Progenitor cell of endocrine pancreas (in vitro differentiated cells): Measurements from ENCODE around the gene PLOD3. TPM values are rescaled to one million over a fixed set of nuclear protein-coding genes. Genes with fewer than 3 reads are reported as not detected.
"Not testable (repeated sequence)": the region's sequence is repeated elsewhere in the genome, so short reads cannot be mapped to it uniquely, and the experiment has no call there.

Experiments used
- DNase-seq: peaks from one replicate; pipeline ENCODE4 v3.0.0; 2021; ENCODE audit warnings: low spot score; ENCODE audit not compliant: unreplicated experiment
- H3K27ac Mint-ChIP-seq: 2 replicates; pipeline ENCODE4 v1.8.0; 2021; ENCODE audit warnings: mild to moderate bottlenecking, moderate library complexity, mixed read lengths
- H3K27me3 Mint-ChIP-seq: 2 replicates; pipeline ENCODE4 v1.8.0; 2021; ENCODE audit warnings: mixed read lengths
- H3K36me3 Mint-ChIP-seq: 2 replicates; pipeline ENCODE4 v1.8.0; 2022; ENCODE audit warnings: mixed read lengths; ENCODE audit not compliant: insufficient read depth
- H3K4me1 Mint-ChIP-seq: 2 replicates; pipeline ENCODE4 v1.8.0; 2021; ENCODE audit warnings: low read depth, mixed read lengths
- H3K4me3 Mint-ChIP-seq: 2 replicates; pipeline ENCODE4 v1.8.0; 2021; ENCODE audit warnings: low read depth, mild to moderate bottlenecking, moderate library complexity, mixed read lengths
- H3K9me3 Mint-ChIP-seq: 2 replicates; pipeline ENCODE4 v1.8.0; 2021; ENCODE audit warnings: low read depth, mixed read lengths
- total RNA-seq: library from RNA; stranded (reverse); gene quantifications from 2 replicates; pipeline ENCODE4 v1.2.1, GENCODE V29; 2021
- TF ChIP-seq, protein P1 (sequence below): fragments of 200-600 bp; sonication (generic); IDR thresholded peaks from one replicate; pipeline ENCODE4 v1.5.0; 2021; ENCODE audit warnings: antibody characterized with exemption, mild to moderate bottlenecking; ENCODE audit not compliant: unreplicated experiment

PLOD3 gene
- total RNA-seq, 1 donor from 2014 or later = 89.8 TPM

DNA sequence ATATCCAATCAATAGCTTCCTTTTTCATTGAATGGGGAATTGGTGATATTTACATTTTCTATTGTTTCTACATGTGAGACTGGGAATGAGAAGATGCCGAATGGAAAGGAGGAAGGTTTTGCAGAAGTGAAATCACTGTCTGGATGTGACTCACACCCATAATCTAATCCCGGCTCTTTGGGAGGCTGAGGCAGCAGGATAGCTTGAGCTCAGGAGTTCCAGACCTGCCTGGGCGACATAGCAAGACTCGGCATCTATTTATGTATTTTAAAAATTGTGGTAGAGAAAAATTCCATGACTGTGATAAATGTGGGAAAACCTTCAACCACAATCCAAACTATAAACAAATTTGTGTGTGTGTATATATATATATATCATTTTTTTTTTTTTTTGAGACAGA is 38.4 kb upstream of the PLOD3 start:
- TF ChIP-seq, protein P1, sequence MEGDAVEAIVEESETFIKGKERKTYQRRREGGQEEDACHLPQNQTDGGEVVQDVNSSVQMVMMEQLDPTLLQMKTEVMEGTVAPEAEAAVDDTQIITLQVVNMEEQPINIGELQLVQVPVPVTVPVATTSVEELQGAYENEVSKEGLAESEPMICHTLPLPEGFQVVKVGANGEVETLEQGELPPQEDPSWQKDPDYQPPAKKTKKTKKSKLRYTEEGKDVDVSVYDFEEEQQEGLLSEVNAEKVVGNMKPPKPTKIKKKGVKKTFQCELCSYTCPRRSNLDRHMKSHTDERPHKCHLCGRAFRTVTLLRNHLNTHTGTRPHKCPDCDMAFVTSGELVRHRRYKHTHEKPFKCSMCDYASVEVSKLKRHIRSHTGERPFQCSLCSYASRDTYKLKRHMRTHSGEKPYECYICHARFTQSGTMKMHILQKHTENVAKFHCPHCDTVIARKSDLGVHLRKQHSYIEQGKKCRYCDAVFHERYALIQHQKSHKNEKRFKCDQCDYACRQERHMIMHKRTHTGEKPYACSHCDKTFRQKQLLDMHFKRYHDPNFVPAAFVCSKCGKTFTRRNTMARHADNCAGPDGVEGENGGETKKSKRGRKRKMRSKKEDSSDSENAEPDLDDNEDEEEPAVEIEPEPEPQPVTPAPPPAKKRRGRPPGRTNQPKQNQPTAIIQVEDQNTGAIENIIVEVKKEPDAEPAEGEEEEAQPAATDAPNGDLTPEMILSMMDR = no peak
- Mint-ChIP-seq H3K36me3 (no peaks in the 10 kb centered on the region), H3K27ac (no peak overlapping the region), H3K4me1 (peaks cover 8% of the 10 kb centered on the region), H3K9me3 (no peaks in the 10 kb centered on the region), H3K27me3 (no peaks in the 10 kb centered on the region), H3K4me3 (no peak overlapping the region)
- DNase-seq = no peak

DNA sequence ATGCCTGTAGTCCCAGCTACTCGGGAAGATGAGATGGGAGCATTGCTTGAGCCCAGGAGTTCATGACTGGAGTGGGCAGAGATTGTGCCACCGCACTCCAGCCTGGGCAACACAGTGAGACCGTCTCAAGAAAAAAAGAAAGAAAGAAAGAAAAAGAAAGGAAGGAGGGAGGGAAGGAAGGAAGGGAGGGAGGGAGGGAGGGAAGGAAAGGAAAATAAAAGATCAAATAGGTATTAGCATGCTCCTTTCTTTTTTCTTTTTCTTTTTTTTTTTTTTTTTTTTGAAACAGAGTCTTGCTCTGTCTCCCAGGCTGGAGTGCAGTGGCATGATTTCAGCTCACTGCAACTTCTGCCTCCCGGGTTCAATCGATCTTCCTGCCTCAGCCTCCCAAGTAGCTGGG is 35.8 kb upstream of the PLOD3 start:
- H3K4me3 Mint-ChIP-seq = peak overlapping the region; percentile 92
- not testable (repeated sequence) for H3K36me3 Mint-ChIP-seq, H3K27me3 Mint-ChIP-seq, DNase-seq, H3K4me1 Mint-ChIP-seq, H3K9me3 Mint-ChIP-seq, H3K27ac Mint-ChIP-seq

DNA sequence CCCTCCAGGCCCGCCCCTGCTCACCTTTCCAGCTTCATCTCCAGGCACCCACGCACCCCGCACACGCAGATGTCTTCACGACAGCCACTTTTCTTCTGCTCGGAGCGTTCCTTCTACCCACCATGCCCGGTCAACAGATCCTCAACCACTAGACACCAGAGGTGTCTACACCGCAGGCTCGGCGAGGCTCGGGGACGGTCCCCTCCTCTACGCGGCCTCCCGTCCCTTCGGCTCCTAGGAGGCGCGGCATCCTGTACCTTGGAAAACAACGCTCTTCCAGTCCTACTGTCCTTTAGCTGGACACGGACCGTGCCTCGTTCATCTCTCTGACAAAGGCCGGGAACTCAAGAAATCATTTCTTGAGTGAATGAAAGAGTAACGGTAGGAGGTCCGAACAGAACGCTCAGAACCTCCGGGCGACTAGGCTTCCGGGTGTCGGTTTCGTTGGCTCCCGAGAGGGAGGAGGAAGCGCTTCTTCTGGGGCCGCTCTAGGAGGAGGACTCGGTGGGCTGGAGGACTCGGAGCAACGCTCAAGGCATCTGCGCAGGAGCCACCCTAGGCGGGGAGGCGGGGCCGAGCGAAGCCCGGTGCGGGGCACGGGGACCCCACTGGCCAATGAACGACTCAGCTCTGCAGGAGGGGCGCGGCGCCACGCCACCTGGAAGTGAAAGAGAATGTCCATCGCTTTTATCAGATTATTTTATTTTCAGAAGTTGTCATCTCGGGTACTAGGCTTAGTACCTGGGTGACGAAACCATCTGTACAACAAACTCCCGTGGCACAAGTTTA is 34.7 kb upstream of the PLOD3 start:
- Mint-ChIP-seq H3K27me3 (no peaks in the 10 kb centered on the region), H3K4me1 (peaks cover 8% of the 10 kb centered on the region), H3K36me3 (peaks cover 4% of the 10 kb centered on the region), H3K27ac (peak overlapping the region; percentile 97), H3K4me3 (peak overlapping the region; percentile 92), H3K9me3 (no peaks in the 10 kb centered on the region)
- DNase-seq = peak; percentile 94
- TF ChIP-seq, protein P1 = no peak

DNA sequence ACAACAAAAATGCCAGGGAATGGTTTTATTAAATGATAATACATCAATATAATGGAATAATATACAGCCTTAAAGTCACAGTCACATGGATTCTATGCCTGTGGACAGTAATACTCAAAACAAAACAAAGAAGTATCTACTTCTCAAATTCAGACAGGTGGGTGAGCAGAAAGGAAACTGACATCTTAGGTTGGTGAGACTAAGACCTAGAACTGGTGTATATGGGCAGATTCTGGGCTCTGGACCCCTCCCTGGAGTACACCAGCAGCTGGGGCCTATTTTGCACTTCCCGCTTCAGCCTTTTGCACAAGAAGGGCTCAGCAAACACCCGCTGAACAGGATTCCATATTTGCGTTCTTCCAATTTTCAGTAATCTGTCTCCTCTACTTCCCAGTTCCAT is 32.9 kb upstream of the PLOD3 start:
- TF ChIP-seq, protein P1 = no peak
- peaks cover 8% of the 10 kb centered on the region for H3K4me1 Mint-ChIP-seq
- no peak overlapping the region for H3K27ac Mint-ChIP-seq
- H3K36me3 Mint-ChIP-seq = peaks cover 4% of the 10 kb centered on the region
- DNase-seq = no peak
- H3K4me3 Mint-ChIP-seq = peak overlapping the region; percentile 92
- no peaks in the 10 kb centered on the region for H3K9me3 Mint-ChIP-seq
- no peaks in the 10 kb centered on the region for H3K27me3 Mint-ChIP-seq

DNA sequence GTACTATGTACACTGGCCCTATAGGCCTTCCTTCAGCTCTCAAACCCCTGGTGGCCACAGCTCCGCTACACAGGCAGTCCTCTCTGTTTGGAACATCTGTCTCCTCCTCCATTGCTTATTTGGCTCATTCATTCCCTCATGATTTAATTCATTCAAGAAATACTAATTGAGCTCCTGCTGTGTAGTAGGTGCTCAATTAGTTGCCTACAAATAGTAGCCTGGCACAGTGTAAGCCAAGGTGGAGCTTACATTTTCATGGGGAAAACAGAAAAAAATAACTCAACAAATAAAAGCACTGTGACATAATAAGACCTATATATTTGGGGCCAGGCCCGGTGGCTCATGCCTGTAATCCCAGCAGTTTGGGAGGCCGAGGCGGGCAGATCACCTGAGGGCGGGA is 30.9 kb upstream of the PLOD3 start:
- H3K4me1 Mint-ChIP-seq = peaks cover 15% of the 10 kb centered on the region
- no peak for DNase-seq
- TF ChIP-seq, protein P1 = peak; percentile 11
- no peaks in the 10 kb centered on the region for H3K9me3 Mint-ChIP-seq
- H3K27ac Mint-ChIP-seq = peak overlapping the region; percentile 62
- no peaks in the 10 kb centered on the region for H3K27me3 Mint-ChIP-seq
- H3K4me3 Mint-ChIP-seq = peak overlapping the region; percentile 35
- peaks cover 5% of the 10 kb centered on the region for H3K36me3 Mint-ChIP-seq

DNA sequence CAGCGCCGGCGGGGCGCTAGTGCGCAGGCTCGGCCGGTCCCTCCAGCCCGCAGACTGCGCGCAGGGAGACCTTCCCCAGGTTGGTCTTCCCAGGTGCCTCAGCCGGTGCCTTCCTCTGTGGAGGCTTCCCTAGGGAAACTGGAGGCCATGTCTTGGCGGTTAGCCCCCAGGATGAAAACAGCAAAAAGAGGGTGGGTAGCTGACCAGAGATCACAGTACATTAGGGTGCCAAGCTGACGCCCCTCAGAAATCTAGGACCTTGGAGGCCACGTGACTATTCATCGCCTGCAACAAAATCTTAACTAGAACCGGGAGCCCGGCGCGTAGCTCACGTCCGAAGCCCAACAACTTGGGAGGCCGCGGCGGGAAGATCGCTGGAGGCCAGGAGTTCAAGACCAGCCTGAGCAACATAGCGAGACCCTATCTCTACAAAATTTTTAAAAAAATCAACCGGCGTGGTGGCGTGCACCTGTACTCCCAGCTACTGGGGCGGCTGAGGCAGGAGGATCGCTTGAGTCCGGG is 27.8 kb upstream of the PLOD3 start:
- Mint-ChIP-seq H3K4me3 (peak overlapping the region; percentile 97), H3K27ac (peak overlapping the region; percentile 97), H3K4me1 (peaks cover 7% of the 10 kb centered on the region), H3K36me3 (peaks cover 7% of the 10 kb centered on the region), H3K27me3 (no peaks in the 10 kb centered on the region), H3K9me3 (no peaks in the 10 kb centered on the region)
- DNase-seq = no peak
- TF ChIP-seq, protein P1 = no peak
